ENCODE data around the gene AK1. TPM values are rescaled to one million over a fixed set of nuclear protein-coding genes. Genes with fewer than 3 reads are reported as not detected.

AK1 gene
- total RNA-seq, 1 experiment from 2014 or later: 31.6 TPM

- WGBS (ENCODE audit: extremely low coverage, insufficient read length, low lambda C conversion rate): no CpG with 5 or more reads among the region's 4 CpGs
- no peak for TF ChIP-seq CTCF (conservative IDR thresholded peaks at IDR 0.05)
- H3K4me3 Mint-ChIP-seq: no peak overlapping the region
Observed at GRCh38 chr9:127857278-127857677, 20.2 kb downstream of the AK1 start.

More at GRCh38 chr9:127857278-127857677, 20.2 kb downstream of the AK1 start:
- H2BK15ac ChIP-seq (ENCODE audit: low read depth, low read length): no peak overlapping the region
- H3K27me3 ChIP-seq (ENCODE audit: insufficient read depth, low read length): no peaks in the 10 kb centered on the region
- no peak overlapping the region for H3K9ac ChIP-seq (ENCODE audit: extremely low read depth, insufficient read length, low read length)
- no peaks in the 10 kb centered on the region for H4K20me1 ChIP-seq (ENCODE audit: control insufficient read depth, insufficient read depth, insufficient read length)
- H3T11ph ChIP-seq (ENCODE audit: low read length): no peak overlapping the region
- no peak overlapping the region for H3K27ac Mint-ChIP-seq
- H2BK5ac ChIP-seq (ENCODE audit: insufficient read length, low read length): no peak overlapping the region
- H4K91ac ChIP-seq (ENCODE audit: insufficient read length, low read depth, low read length): no peak overlapping the region
- H3K18ac ChIP-seq (ENCODE audit: insufficient read length, low read depth, low read length): no peak overlapping the region
- no peak overlapping the region for H2BK20ac ChIP-seq (ENCODE audit: low read depth, low read length, poor library complexity, severe bottlenecking)
- DNase-seq: no peak
- H3K14ac ChIP-seq (ENCODE audit: insufficient read depth, low read length): no peak overlapping the region
- no peak overlapping the region for H2AK5ac ChIP-seq (ENCODE audit: insufficient read length, low read length)
- H3K9me3 ChIP-seq (ENCODE audit: control insufficient read depth, low read depth, low read length): no peaks in the 10 kb centered on the region
- no peak overlapping the region for H3K23ac ChIP-seq (ENCODE audit: insufficient read length, low read depth, low read length)
- no peak overlapping the region for H3K27ac ChIP-seq (ENCODE audit: insufficient read length, low read depth, low read length)
- H3K36me3 Mint-ChIP-seq (ENCODE audit: insufficient read depth in 1 of 3, low read depth in 3 of 3): no peaks in the 10 kb centered on the region
- H3K27me3 Mint-ChIP-seq (ENCODE audit: low read depth): no peaks in the 10 kb centered on the region; the same call in none of the 2 replicates
- H2BK12ac ChIP-seq (ENCODE audit: insufficient read length, low read depth, low read length): no peak overlapping the region
- H4K5ac ChIP-seq (ENCODE audit: insufficient read length, low read depth, low read length): no peak overlapping the region
- H3K79me2 ChIP-seq (ENCODE audit: insufficient read depth, low read length): no peaks in the 10 kb centered on the region
- no peak overlapping the region for H2AFZ ChIP-seq (ENCODE audit: low read length)
- no peaks in the 10 kb centered on the region for H3K79me1 ChIP-seq (ENCODE audit: insufficient read depth, low read depth, low read length, poor library complexity, severe bottlenecking)
- peaks cover 2 to 9% of the 10 kb centered on the region in 2 experiments; a peak in 2 of 4 replicates for H3K4me1 Mint-ChIP-seq
- no peak overlapping the region for H3K4me2 ChIP-seq (ENCODE audit: insufficient read depth, insufficient read length, low read length)
- H3K23me2 ChIP-seq (ENCODE audit: insufficient read length, low read depth, low read length, poor library complexity, severe bottlenecking): peaks cover 3% of the 10 kb centered on the region
- no peak overlapping the region for H4K8ac ChIP-seq (replicated peaks; ENCODE audit: insufficient read length, low read depth, low read length)
- H3K4me1 ChIP-seq (ENCODE audit: insufficient read depth, low read length): no peaks in the 10 kb centered on the region
- no peak overlapping the region for H3K4ac ChIP-seq (ENCODE audit: low read depth, low read length)
- no peak overlapping the region for H2BK120ac ChIP-seq (ENCODE audit: low read depth, low read length, poor library complexity, severe bottlenecking)
- H3K9me3 Mint-ChIP-seq: no peaks in the 10 kb centered on the region
- H3K56ac ChIP-seq (ENCODE audit: insufficient read length, low read depth, low read length): no peak overlapping the region

Measured in H9 (cell line).